SK-N-SH (cell line): ENCODE measurements around the gene NOP9. TPM values are rescaled to one million over a fixed set of nuclear protein-coding genes. Genes with fewer than 3 reads are reported as not detected.

Experiments used
- CTCF ChIA-PET: fragments of 300-600, 350-600 bp; formaldehyde crosslinking; extraction: SDS; loops from one replicate; lab custom pipeline; 2021; lab: Yijun Ruan, JAX
- POLR2A ChIA-PET: fragments of 350-600 bp; sonication (Branson Sonifier 250); formaldehyde crosslinking; extraction: SDS; loops from one replicate; lab custom pipeline; 2020; ENCODE audit warnings: antibody characterized with exemption, inconsistent platforms; lab: Yijun Ruan, JAX
- DNase-seq: peaks from one replicate; pipeline ENCODE4 v3.0.0; 2012
- H2AFZ ChIP-seq: fragments of 200-600 bp; sonication (generic); 2 replicates; pipeline ENCODE4 v1.8.1; 2016; ENCODE audit warnings: antibody characterized with exemption, mild to moderate bottlenecking, low read depth
- H3F3A ChIP-seq: fragments of 200-600 bp; sonication (generic); replicated peaks from 2 replicates; pipeline ENCODE3; 2016; ENCODE audit warnings: antibody characterized with exemption, mild to moderate bottlenecking; ENCODE audit not compliant: insufficient read depth
- H3K27ac ChIP-seq, 2 experiments: fragments of 200-500 bp in 1 of 2; fragments of 200-600 bp in 1 of 2; sonication (Bioruptor generic) in 1 of 2; sonication (generic), shearing (Covaris generic) in 1 of 2; 2 replicates each; pipeline versions ENCODE4 v1.5.1 to v1.6.1; 2014 to 2016; ENCODE audit warnings: low read depth in 2 of 2, inconsistent platforms in 1 of 2, low read length in 1 of 2, mild to moderate bottlenecking in 1 of 2, mixed read lengths in 1 of 2
- H3K27me3 ChIP-seq: fragments of 200-600 bp; sonication (generic), shearing (Covaris generic); 2 replicates; pipeline ENCODE4 v1.6.1; 2016; ENCODE audit warnings: mixed run types; ENCODE audit not compliant: insufficient read depth
- H3K36me3 ChIP-seq, 2 experiments: fragments of 200-500 bp in 1 of 2; fragments of 200-600 bp in 1 of 2; sonication (Bioruptor generic) in 1 of 2; sonication (generic) in 1 of 2; replicated peaks in 1 of 2; 2 replicates each; pipeline versions ENCODE3 to v1.5.1; 2014 to 2016; ENCODE audit warnings: low read length in 1 of 2, mild to moderate bottlenecking in 1 of 2; ENCODE audit not compliant: insufficient read depth in 2 of 2, control insufficient read depth in 1 of 2
- H3K4me1 ChIP-seq, 2 experiments: fragments of 200-500 bp in 1 of 2; fragments of 200-600 bp in 1 of 2; sonication (Bioruptor generic) in 1 of 2; sonication (generic), shearing (Covaris generic) in 1 of 2; 2 replicates each; pipeline versions ENCODE4 v1.5.1 to v1.6.1; 2014 to 2016; ENCODE audit warnings: low read depth in 1 of 2, low read length in 1 of 2, mixed run types in 1 of 2; ENCODE audit not compliant: insufficient read depth in 2 of 2, control insufficient read depth in 1 of 2
- H3K4me2 ChIP-seq: fragments of 200-600 bp; sonication (generic), shearing (Covaris generic); 2 replicates; pipeline ENCODE4 v1.6.1; 2017; ENCODE audit warnings: mixed run types
- H3K4me3 ChIP-seq, 2 experiments: fragments of 200-500 bp in 1 of 2; fragments of 200-600 bp in 1 of 2; sonication (Bioruptor generic) in 1 of 2; sonication (generic), shearing (Covaris generic) in 1 of 2; 2 replicates each; pipeline versions ENCODE4 v1.5.1 to v1.8.1; 2014 to 2016; ENCODE audit warnings: low read depth in 2 of 2, inconsistent platforms in 1 of 2, low read length in 1 of 2, mild to moderate bottlenecking in 1 of 2, mixed read lengths in 1 of 2, moderate library complexity in 1 of 2
- H3K79me2 ChIP-seq: fragments of 200-600 bp; sonication (generic); 2 replicates; pipeline ENCODE4 v1.8.1; 2017; ENCODE audit warnings: mild to moderate bottlenecking; ENCODE audit not compliant: insufficient read depth
- H3K9ac ChIP-seq: fragments of 200-600 bp; sonication (generic); 2 replicates; pipeline ENCODE4 v1.6.1; 2017; ENCODE audit warnings: mixed run types
- H3K9me2 ChIP-seq: fragments of 200-600 bp; sonication (generic); 2 replicates; pipeline ENCODE4 v1.6.1; 2017; ENCODE audit warnings: mixed run types
- H3K9me3 ChIP-seq: fragments of 200-600 bp; sonication (generic); 2 replicates; pipeline ENCODE4 v1.6.1; 2017; ENCODE audit warnings: mixed run types, mild to moderate bottlenecking, moderate library complexity
- H4K20me1 ChIP-seq: fragments of 200-600 bp; sonication (generic); 2 replicates; pipeline ENCODE4 v1.6.1; 2017; ENCODE audit warnings: mild to moderate bottlenecking, mixed run types; ENCODE audit not compliant: insufficient read depth
- CHD2 ChIP-seq: fragments of 150-350 bp; IDR thresholded peaks from 2 replicates; pipeline ENCODE4 v1.6.1; 2018; ENCODE audit warnings: low read length; ENCODE audit not compliant: partially characterized antibody
- EP300 ChIP-seq, 2 experiments: IDR thresholded peaks; 2 replicates each; pipeline versions ENCODE4 v1.4.0 to v1.6.1; 2012; ENCODE audit warnings: borderline replicate concordance in 1 of 2, low read depth in 1 of 2, low read length in 1 of 2
- FOSL2 ChIP-seq: IDR thresholded peaks from 2 replicates; pipeline ENCODE4 v1.4.0; 2012; ENCODE audit warnings: low read depth, mild to moderate bottlenecking, moderate library complexity, borderline replicate concordance
- FOXJ3 ChIP-seq: sonication (generic); formaldehyde crosslinking; IDR thresholded peaks from 2 replicates; pipeline ENCODE4 v1.5.1; 2020; ENCODE audit warnings: mild to moderate bottlenecking, missing genetic modification reagents
- GABPA ChIP-seq: IDR thresholded peaks from 2 replicates; pipeline ENCODE4 v1.4.0; 2012; ENCODE audit warnings: low read depth, mild to moderate bottlenecking
- MXI1 ChIP-seq: IDR thresholded peaks from 2 replicates; pipeline ENCODE4 v1.6.1; 2012; ENCODE audit warnings: mild to moderate bottlenecking, low read depth, low read length, improper control_type of control experiment
- NFIC ChIP-seq: IDR thresholded peaks from 2 replicates; pipeline ENCODE4 v1.4.0; 2012; ENCODE audit warnings: borderline replicate concordance
- NRF1 ChIP-seq: IDR thresholded peaks from 2 replicates; pipeline ENCODE4 v1.6.1; 2012; ENCODE audit warnings: low read depth, mild to moderate bottlenecking, low read length
- REST ChIP-seq: IDR thresholded peaks from 2 replicates; pipeline ENCODE4 v1.6.1; 2012; ENCODE audit warnings: mild to moderate bottlenecking, low read depth, low read length, moderate library complexity
- SMC3 ChIP-seq: IDR thresholded peaks from 2 replicates; pipeline ENCODE4 v1.6.1; 2012; ENCODE audit warnings: low read depth, low read length, improper control_type of control experiment
- TCF12 ChIP-seq: IDR thresholded peaks from 2 replicates; pipeline ENCODE4 v1.4.0; 2012
- TEAD4 ChIP-seq: IDR thresholded peaks from 2 replicates; pipeline ENCODE4 v1.4.0; 2012; ENCODE audit warnings: mild to moderate bottlenecking, borderline replicate concordance; ENCODE audit not compliant: insufficient read depth
- USF1 ChIP-seq: IDR thresholded peaks from 2 replicates; pipeline ENCODE4 v1.4.0; 2012; ENCODE audit warnings: low read depth, borderline replicate concordance
- YY1 ChIP-seq: IDR thresholded peaks from 2 replicates; pipeline ENCODE4 v1.4.0; 2012; ENCODE audit warnings: low read depth, mild to moderate bottlenecking
- WGBS: methylation state at CpG from one replicate; pipeline ENCODE4 v1.1.6; 2017; ENCODE audit warnings: low lambda C conversion rate; 5-methylcytosine and 5-hydroxymethylcytosine counted together
- polyA plus RNA-seq, 3 experiments: library from polyadenylated mRNA; depleted of rRNA; stranded (reverse); fragments of >200 nt; gene quantifications; 2 replicates each; pipeline ENCODE4 v1.2.3, GENCODE V29; 2012

The NOP9 gene
- polyA plus RNA-seq, 1 of the 3 experiments (the other 2 are of a cell fraction) = 11.9 TPM

GRCh38 chr14:24311837-24312615 lies 12.4 kb downstream of the NOP9 start:
- H3K9me3 ChIP-seq = no peaks in the 10 kb centered on the region
- CTCF ChIA-PET = interaction anchor here (1.0 to 6.7 kb wide), 6 partner anchors 11 to 125 kb away, joined by 4 to 115 read pairs (median 8); partner anchors contain the start of gene TINF2
- H3K4me1 ChIP-seq = peaks cover under 1 to 2% of the 10 kb centered on the region in 2 experiments; a peak in 2 of 4 replicates
- H3K9ac ChIP-seq = no peak overlapping the region
- no peak overlapping the region for H3K4me2 ChIP-seq
- H2AFZ ChIP-seq = no peak overlapping the region
- H3K9me2 ChIP-seq = no peaks in the 10 kb centered on the region
- TF ChIP-seq NFIC (no peak), CHD2 (no peak), GABPA (no peak), TCF12 (no peak), USF1 (no peak), TEAD4 (no peak), FOSL2 (no peak)
- POLR2A ChIA-PET = no interaction called here
- H3K4me3 ChIP-seq = no peak overlapping the region
- peaks cover 6 to 26% of the 10 kb centered on the region in 2 experiments for H3K36me3 ChIP-seq
- no peak for DNase-seq
- H3F3A ChIP-seq = peaks cover 6% of the 10 kb centered on the region
- H3K27me3 ChIP-seq = no peaks in the 10 kb centered on the region
- no peaks in the 10 kb centered on the region for H3K79me2 ChIP-seq
- H4K20me1 ChIP-seq = no peaks in the 10 kb centered on the region
- WGBS = 87% methylated on average over 1 of the region's 1 CpG
- no peak overlapping the region for H3K27ac ChIP-seq

GRCh38 chr14:24312736-24313507 lies 13.3 kb downstream of the NOP9 start:
- ChIA-PET POLR2A (no interaction called here), CTCF (interaction anchor here (1.0 to 2.5 kb wide), 7 partner anchors 9 to 124 kb away, joined by 3 to 19 read pairs (median 5); partner anchors contain the start of gene TINF2)
- no peaks in the 10 kb centered on the region for H3K79me2 ChIP-seq

More at GRCh38 chr14:24312736-24313507, 13.3 kb downstream of the NOP9 start:
- DNase-seq = no peak
- Histone ChIP-seq H3K4me3 (no peak overlapping the region), H3K27ac (no peak overlapping the region), H2AFZ (no peak overlapping the region), H4K20me1 (no peaks in the 10 kb centered on the region), H3F3A (peaks cover 13% of the 10 kb centered on the region), H3K4me1 (peaks cover 2 to 8% of the 10 kb centered on the region in 2 experiments; a peak in 2 of 4 replicates), H3K4me2 (no peak overlapping the region), H3K9me3 (no peaks in the 10 kb centered on the region), H3K36me3 (peaks cover 6 to 23% of the 10 kb centered on the region in 2 experiments), H3K9ac (no peak overlapping the region), H3K27me3 (no peaks in the 10 kb centered on the region), H3K9me2 (no peaks in the 10 kb centered on the region)
- 80% methylated on average over 7 of the region's 9 CpGs for WGBS
- TF ChIP-seq EP300 (IDR thresholded peaks at IDR 0.05; ENCODE audit: borderline replicate concordance in 1 of 2, low read depth in 1 of 2, low read length in 1 of 2) (no peak), TEAD4 (no peak), FOXJ3 (CRISPR knock-in tag) (no peak), REST (no peak), SMC3 (no peak), MXI1 (no peak), NRF1 (no peak), YY1 (no peak), NFIC (no peak)
